Esophagus mucosa (tissue), 1 donor: ENCODE measurements around the gene FAM200A. TPM values are rescaled to one million over a fixed set of nuclear protein-coding genes. Genes with fewer than 3 reads are reported as not detected.
"Not testable (repeated sequence)": the region's sequence is repeated elsewhere in the genome, so short reads cannot be mapped to it uniquely, and the experiment has no call there.

Experiments
- ATAC-seq: fragments of 200-7000 bp; cut with Tn5 transposase; one replicate; pipeline ENCODE4 v1.9.1; 2020
- total RNA-seq: library from RNA; stranded (reverse); gene quantifications from one replicate; pipeline ENCODE4 v1.2.4, GENCODE V29; 2023
- donor health status: DM: yes; HTN: yes; CAD: no.

Gene FAM200A
- total RNA-seq: 3.3 TPM

- peak; percentile 91 for ATAC-seq
Measured at GRCh38 chr7:99551767-99552463, at the start of gene FAM200A. FAM200A (minus strand) TSS chr7:99552114; CDS start chr7:99548407, 3,707 bp downstream.

DNA sequence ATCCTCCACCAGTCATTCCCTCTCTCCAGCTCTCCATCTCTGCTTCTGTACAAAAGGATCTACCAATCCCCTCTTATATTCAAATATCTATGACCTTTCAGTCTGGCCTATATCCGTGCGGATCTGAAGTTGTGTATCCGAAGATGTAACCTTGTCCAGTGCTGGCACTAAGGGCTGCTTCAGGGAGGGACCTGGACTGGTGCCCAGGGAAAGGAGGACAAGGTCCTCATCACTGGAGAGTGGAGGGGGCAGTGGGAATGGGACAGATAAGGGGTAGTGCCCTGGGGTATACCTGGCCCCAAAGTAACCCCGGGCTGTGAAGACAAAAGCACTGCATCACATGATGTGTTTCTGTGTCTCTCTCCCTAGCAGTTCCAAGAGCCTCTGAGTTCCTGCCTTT is 47.9 kb upstream of the FAM200A start:
- no peak for ATAC-seq

- ATAC-seq: no peak
Measured at GRCh38 chr7:99597762-99598501, 46.0 kb upstream of the FAM200A start, which contains the start of gene TMEM225B. TMEM225B (plus strand) TSS chr7:99598267; CDS start chr7:99604389, 6,122 bp downstream.

DNA sequence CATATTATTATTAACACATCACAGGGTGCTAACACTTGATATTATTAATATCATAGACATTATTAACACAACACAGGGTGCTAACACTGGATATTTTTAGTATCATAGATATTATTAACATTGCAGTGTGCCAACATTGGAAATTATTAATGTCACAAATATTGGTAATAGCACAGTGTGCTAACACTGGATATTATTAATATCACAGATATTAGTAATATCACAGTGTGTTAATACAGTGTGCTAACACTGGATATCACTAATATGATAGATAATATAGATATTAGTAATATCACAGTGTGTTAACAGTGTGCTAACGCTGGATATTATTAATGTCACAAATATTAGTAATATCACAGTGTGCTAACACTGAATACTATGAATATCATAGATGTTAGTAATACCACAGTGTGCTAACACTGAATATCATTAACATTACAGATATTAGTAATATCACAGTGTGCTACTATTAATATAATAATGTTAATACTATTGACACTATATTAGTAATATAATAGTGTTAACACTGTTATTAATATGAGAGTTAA is 44.6 kb upstream of the FAM200A start:
- ATAC-seq: no peak

- ATAC-seq: no peak
Measured at GRCh38 chr7:99594948-99595745, 43.2 kb upstream of the FAM200A start.

DNA sequence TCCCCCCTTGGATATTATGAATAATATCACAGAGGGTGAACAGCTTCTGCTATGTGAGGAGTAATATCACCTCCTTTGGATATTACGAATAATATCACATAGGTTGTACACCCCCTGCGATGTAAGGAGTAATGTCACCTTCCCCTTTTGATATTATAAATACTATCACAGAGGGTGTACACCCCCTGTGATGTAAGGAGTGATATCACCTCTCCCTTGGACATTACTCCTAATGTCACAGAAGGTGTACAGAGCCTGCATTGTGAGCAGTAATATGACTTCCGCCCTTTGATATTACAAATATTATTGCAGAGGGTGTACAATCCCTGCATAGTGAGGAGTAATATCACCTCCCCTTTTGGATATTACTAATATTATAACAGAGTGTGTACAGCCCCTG is 37.0 kb upstream of the FAM200A start:
- ATAC-seq: no peak

GRCh38 chr7:99580778-99581332 is 28.9 kb upstream of the FAM200A start:
- not testable (repeated sequence) for ATAC-seq

DNA sequence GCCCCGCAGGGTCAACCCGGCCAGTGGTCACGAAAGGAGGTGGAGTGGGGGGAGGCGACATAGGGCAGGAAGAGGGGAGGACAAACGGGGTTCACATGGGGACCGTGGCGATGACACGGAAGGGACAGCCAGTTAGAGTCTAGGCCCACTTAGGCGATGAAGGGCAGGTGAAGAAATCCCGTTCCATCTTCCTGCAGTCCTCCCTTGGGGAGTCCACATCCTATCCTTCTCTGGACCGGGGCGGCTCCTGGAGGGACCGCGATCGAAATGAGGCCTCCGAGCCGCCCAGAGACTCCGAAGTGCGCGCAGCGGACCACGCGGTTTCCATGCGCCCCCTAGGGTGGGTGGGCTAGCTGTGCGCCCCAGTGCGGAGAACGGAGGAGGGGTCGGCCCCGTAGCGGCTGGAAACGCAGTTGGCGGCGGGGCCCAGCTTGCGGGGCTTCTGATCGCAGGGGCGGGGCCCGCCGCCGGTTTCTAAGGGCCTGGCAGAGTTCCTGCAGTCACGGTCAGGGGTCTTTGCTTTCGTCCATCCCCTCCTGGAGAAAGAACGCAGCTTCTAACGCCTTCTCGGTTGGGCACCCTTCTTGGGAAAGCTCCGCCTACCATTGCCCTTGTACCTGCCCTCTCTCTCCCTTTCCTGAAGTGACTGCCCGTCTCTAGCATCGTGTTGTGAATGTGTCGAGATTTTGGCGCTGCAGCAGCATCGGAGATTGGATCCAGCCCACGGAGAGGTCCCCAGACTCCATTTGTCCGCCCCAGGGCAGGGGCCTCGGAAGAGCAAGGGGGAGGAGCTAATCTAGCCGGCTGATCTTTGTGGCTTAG is 28.3 kb upstream of the FAM200A start:
- ATAC-seq: peak; percentile 54

GRCh38 chr7:99579281-99579955 is 27.5 kb upstream of the FAM200A start:
- no peak for ATAC-seq

- ATAC-seq: no peak
Measured at GRCh38 chr7:99576251-99576650, 24.3 kb upstream of the FAM200A start.

GRCh38 chr7:99573257-99573656 is 21.3 kb upstream of the FAM200A start:
- ATAC-seq: no peak

DNA sequence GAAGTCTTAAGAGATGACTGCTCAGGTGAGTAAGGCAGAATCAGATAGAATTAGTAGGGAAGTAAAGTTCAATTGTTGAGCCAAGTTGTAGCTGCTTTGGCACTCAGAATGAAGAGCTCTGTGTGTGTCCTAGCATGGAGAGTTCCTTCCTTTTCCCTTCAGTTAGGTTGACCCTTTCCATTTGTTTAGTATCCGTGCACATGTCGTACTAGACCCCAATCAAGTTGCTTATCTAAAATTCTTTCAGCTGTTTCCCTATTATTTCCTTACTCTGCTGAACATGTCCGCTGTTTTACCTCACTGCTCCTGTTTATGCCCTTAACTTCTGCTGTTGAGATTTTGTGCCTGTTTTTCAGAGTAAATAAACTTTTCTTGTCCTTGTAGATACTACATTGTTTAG is 19.9 kb upstream of the FAM200A start:
- ATAC-seq: no peak

GRCh38 chr7:99568770-99569169 is 16.9 kb upstream of the FAM200A start:
- not testable (repeated sequence) for ATAC-seq

DNA sequence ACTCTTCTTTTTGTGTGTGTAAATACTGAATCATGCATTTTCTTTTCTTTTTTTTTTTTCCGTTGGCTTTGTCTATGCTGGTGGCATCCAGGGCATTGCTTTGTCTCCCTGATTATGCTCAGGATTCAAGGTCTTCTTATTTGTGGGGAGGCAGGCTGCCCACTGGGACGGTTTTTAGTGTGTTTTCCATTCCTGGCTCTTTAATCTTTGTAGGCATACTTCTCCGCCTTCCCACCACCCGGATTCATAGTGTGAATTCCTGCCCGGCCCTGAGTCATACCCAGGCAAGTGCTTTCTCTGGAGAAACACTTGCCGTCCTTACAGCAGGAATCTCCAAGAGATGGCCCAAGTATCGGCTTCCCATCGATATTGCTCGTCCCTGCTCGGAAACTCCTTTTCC is 11.7 kb upstream of the FAM200A start:
- ATAC-seq: no peak

DNA sequence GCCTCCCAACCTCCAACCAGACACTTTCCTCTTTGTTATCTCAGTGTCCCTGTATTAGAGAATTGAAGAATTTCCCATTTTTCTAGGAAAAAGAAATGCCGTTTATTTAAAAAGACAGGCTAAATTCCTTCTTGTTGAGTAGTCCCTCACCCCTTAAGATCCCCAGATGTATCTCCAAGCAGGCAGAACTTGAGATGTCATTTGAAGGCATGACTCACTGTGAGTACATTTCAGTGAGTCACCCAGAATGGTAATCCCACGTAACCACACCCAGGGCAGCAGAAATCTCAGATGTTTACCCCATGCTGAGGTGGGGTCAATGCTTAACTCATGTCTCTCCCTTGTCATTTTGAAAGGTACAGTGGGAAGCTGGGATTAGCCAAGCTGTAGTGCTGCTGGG is 10.9 kb upstream of the FAM200A start:
- peak; percentile 86 for ATAC-seq

GRCh38 chr7:99562114-99562784 is 10.3 kb upstream of the FAM200A start:
- no peak for ATAC-seq

DNA sequence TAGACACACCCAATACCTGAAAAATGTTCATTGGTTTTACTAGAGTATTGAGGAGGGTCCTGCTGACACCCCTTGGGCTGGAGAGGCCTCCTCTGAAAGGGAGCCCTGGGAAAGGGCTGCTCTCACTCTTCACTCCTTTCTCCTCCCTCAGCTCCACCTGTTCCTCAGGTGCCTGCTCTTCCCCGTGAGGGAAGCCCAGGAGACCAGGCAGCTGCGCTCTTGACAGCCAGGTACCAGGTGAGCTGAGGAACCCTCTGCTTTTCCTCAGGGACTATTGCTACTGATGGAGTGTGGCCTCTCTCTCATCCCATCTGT is 9.8 kb upstream of the FAM200A start:
- no peak for ATAC-seq

- peak; percentile 67 for ATAC-seq
Measured at GRCh38 chr7:99560834-99561736, 9.2 kb upstream of the FAM200A start.

DNA sequence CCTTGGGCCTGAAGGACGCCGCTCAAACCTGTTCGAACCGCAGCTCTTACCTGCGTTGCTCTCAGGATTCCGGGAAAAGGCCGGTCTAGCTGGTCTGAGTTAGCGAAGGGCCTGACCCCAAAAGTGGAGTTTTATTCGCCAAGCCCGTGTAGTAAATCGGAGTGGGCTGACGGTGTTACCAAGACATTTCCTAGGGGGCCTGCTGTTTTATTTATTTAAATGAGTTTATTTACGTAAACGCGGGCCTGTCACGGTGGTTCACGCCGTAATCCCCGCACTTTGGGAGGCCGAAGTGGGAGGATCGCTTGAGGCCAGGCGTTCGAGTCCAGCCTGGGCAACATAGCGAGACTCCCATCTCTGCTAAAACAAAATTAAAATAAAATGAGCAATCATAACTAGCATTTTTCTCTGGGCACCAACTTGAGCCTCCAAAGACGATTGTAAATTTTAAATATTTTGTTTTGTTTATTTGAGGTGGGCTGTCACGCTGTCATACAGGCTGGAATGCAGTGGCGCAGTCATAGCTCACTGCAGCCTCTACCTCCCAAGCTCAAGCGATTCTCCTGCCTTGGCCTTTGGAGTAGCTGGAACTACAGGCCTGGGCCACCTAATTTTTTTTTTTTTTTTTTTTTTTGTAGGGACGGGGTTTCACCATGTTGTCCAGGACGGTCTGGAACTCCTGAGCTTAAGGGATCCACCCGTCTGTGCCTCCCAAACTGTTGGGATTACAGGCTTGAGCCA is 7.4 kb upstream of the FAM200A start:
- ATAC-seq: no peak
